Activated CD8-positive, alpha-beta memory T cell treated with anti-CD3 and anti-CD28 coated beads for 1 hour (primary cell): ENCODE data around the gene NCKAP5.

Experiments used
- DNase-seq, 2 donors: peaks; one replicate each; pipeline ENCODE4 v3.0.0-alpha.2; 2020; ENCODE audit warnings: low read depth in 1 of 2; ENCODE audit errors: extremely low read depth in 1 of 2

NCKAP5 gene

DNA sequence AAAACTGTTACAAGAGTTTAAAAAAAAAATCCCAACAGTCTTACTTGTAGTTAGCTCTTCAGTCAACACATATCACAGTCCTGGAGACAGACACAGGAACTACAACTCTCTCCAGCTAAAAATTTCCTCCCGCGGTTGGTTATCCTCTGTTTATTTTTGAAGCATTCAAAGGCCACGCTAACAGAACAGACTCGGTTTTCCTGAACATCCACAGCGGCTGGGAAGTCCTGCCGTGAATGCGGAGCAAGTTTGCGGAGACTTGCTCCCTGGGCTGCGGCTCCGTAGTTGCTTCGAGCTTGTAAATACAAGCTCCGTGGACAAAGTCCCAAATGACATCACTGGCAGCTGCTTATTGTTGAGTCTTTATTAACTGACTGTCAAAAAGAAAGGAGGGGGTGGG is at the start of gene NCKAP5:
Gene NCKAP5, minus strand, starts transcription at position 292 of the 400 bp plus-strand sequence. CDS start 50,937 bp downstream, outside the sequence.
- no peak for DNase-seq

DNA sequence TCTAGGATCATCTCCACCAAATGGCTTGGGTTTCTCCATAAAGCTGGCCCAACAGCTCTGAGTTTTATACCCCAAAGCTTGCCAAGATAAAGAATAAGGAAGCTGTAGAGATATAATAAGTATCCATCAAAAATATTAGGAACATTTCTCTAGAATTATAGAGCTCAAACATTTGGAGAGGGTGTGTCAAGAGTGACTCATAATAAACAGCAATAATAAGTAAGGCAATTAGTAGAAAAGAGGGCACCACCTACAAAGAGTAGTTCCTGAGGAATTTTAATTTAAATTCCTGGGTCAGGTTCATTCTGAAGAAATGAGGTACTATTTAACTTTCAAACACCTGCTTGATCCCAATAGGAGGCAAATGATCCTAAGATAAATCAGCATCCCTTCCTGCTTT is 41.4 kb upstream of the NCKAP5 start:
- DNase-seq: no peak

DNA sequence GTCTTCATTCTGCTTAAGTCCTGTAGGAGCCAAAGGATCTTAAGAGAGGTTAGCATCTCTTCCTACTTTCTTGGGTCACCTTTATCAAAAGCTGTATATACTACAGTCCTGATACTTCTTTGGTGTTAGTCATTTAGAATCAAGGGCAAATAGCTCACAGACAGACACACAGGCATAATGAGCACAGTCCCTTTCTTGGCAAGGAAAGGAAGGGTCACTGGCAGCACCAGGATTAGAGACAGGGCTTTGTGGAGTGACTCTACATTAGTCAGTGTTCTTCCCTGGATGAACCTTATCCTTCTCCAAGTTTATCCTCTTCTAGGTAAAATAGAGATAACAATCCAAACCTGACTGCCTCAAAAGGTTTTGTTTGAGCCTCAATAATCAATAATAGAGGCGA is 40.0 kb upstream of the NCKAP5 start:
- DNase-seq: no peak

DNA sequence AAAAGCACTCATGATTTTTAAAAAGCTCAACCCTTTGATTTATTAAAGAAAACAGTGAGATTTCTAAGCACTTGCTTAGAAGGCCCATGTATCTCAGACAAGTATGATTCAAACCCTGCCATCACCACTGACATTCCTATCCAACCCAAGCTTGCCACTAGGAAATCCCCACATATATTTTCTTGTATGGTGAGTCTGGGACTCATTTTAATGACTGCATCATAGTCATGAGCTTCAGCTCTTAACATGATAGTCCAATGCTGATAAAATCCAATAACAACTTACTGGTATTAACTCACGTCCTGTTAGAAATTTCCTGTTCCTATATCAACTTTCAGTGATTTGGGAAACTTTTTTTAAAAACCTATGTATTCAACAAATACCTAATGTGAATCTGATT is 39.4 kb upstream of the NCKAP5 start:
- no peak for DNase-seq

DNA sequence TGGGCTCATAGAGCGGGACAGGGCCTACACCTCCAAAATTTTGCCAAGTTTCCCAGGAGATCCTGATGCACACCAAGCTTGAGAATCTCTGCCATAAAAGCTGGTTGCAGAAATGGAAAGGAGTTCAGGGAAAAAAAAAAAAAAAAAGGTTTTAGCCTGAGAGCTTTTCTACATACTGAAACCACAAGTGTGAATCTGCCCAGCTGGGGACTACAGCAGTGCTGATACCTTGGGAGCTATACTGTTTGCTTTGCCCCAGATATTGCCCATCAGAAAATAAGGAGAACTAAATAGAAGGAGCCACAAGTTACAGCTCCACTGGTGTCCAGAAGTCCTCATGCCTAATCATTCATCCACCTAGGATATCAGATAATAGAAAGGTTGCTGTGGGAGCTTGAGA is 38.4 kb upstream of the NCKAP5 start:
- no peak for DNase-seq

DNA sequence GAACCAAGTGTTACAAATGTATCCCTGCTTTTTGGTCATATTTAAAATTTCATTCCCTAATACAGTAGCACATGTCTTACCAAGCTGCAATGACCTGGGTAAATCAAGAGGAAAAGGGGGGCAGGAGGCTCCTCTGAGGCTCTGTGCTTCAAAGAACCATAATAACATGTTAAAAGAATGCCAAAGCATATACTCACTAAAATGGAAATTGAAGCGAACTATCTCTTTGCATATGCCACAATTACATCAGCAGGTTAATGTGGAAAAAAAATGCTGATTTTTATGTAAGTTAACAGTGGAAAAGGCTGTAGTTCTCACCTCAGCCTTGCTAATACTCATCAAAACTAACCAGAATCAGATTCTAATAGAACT is 37.5 kb upstream of the NCKAP5 start:
- no peak for DNase-seq

DNA sequence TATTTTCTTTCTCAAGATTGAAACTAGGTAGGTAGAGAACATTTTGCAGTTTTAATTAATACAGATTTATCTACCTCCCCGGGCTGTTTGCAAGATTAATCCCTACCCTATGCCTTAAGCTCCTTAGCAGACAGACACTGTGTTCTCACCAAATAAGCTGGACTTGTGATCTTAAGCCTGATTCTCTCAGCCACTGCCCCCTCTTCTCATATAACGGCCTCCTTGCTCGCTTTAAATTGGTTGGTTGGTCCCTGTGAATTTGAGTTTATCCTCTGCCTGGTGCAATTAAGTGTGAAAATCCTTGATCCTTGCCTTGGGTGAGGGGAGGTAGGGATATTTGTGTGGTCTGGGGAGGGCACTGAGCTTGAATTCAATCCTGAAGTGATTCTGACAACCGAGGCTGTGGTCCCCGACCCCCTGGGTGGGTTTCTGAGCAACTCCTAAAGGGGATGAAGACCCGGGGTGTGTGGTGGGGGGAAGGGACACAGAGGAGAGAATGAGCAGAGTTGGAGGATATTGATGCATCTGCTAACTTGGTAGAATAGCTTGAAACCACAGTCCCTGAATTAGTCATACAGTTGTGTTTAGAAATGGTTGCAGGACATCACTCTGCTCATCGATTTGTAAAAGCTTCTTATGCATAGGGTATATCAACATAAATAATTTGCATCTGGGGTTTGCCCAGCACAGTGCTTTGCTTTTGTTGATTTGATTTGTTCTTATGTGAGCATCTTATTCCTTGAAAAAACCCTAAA is 36.9 kb upstream of the NCKAP5 start:
- DNase-seq: no peak

DNA sequence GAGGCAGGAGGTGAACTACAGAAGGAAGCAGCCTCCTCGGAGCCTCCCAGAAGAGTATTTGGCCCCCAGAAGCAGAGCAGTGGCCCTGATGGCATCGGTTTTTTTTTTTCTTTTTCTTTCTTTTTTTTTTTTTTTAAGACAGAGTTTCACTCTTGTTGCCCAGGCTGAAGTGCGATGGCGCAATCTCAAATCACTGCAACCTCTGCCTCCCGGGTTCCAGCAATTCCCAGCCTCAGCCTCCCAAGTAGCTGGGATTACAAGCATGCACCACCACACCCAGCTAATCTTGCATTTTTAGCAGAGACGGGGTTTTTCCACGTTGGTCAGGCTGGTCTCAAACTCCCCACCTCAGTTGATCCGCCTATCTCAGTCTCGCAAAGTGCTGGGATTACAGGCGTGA is 34.8 kb upstream of the NCKAP5 start:
- DNase-seq: no peak

DNA sequence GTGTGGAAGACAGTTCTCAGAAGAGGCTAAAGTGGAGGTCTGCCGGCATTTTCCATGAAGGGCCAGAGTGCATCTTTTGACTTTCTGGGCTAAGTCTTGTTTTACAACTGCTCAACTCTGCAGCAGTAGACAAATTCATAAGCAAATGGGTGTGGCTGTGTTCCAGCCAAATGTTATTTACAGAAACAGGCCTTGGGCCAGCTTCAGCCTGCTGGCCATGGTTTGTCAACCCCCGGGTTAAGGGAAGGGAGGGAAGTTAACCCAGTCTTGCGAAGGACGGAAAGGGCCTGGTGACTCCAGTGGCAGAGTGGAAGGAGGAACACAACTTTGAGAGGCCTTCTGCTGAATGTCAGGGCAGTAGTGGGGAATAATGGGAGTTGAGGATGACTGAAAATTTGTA is 34.3 kb upstream of the NCKAP5 start:
- DNase-seq: no peak

DNA sequence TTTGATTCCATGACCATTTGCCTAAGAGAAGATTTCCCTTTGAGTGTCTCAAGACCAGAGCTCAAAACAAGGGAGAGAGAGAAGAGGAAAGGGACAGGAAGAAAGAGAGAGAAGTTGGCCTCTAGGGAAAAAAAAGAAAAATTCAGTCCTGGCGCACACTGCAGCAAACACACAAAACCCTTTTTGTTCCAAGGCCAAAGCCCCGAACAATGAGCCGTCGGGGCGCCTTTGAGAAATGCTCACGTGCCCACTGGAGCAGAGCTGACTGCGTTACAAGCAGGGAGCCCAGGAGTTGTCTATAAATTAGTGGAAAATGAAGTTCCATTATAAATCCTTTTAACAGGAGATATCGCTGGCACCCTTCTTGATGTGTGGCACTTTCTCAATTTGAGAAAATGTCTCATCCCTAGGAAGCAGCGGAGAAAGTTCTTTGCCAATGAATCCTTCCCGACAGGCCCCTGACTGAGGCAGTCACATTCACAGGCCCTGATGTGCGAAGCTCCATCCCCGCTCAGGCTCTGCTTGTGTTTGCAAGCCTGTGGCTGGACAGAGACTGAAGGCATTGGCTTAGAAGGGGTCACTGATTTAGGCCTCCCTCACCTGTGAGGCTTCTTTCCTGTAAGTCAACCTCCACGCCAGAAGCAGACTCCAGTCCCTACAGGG is 32.1 kb upstream of the NCKAP5 start:
- DNase-seq: no peak

DNA sequence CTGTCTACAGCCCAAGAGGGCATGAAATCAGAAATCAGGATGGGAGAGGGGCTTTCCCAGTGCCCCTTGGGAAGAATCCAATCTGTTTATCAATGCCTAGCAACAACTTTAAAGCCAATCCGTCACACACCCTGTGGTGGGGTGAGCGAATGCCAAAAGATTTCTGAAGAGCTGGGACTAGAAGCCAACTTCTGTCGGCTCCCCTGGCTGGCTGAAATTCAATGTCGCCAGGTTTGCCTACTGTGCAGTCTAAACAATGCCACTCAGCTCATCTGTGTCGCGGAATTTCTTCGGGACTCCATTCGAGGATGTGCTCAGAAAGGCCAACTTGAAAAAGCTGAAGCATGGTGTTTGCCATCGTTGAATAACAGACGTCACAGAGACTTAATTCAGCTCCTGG is 31.5 kb upstream of the NCKAP5 start:
- DNase-seq: no peak

DNA sequence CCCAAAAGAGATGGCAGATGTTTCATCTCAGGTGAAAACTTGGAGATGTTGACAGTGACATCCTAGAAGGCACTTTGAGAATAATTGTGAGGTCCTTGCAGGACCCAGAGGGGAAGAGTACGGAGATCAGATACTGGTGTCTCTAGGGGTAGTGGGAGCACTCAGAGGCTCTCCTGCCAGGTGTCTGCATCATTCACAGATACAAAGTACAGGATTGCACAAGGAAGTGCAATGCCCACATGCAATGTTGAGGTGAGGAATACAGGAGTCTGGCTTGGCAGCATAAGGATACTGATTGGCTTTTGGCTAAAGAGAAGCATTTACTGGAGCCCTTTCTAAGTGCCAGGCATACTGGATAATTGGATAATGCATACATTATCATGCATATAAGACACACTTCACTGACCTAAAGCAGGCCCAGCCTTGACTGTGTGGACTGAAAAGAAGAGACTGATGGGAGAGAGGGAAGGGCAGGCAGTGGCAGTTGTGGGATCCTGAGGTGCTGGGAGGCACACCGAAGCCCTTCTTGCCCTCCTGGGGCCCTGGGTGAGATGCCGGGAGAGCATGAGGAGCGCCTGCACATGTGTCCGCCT is 31.0 kb upstream of the NCKAP5 start:
- DNase-seq: no peak

DNA sequence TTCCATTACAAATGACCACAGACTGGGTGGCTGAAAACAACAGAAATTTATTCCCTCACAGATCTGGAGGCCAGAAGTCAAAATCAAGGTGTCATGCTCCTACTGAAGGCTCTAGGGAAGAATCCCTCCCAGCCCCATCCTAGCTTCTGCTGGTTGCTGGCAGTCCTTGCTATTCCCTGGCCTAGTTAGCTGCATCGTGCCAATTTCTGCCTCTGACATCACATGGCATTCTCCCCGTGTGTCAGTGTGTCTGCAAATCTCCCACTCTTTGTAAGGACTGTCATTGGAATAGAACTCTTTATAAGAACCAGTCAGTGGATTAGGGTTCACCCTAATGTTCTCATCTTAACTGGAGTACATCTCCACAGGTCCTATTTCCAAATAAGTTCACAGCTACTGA is 30.5 kb upstream of the NCKAP5 start:
- DNase-seq: no peak

DNA sequence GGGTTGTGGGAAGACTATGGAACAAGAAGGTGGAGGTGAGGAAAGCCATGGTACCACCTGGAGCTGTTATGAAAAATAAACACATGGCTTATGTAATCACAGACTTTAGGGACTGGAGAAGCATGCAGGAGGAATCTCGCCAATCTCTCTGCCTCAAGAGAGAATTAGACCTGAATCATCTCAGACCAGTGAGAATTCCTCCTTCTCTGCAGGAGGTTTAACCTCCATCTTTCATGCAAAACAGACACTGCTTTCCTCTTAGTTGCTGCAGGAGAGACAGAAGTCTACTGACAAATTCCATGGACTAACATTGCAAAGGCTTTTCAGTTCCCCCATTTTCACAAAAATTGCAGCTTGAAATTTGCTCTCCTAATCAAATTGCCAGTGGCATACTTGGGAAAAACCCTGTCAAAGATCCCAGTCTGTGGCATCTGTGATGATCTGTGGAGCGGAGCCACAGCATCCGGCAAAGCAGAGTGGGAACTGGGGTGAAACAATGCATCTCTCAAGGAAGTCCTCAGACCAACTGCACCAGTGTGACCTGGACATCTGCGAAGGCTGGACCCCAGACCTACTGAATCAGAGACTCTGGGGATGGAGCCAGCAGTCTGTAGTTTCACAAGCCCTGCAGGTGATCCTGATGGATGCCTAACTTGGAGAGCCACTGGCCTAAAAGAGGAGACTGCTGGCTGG is 28.6 kb upstream of the NCKAP5 start:
- DNase-seq: no peak

DNA sequence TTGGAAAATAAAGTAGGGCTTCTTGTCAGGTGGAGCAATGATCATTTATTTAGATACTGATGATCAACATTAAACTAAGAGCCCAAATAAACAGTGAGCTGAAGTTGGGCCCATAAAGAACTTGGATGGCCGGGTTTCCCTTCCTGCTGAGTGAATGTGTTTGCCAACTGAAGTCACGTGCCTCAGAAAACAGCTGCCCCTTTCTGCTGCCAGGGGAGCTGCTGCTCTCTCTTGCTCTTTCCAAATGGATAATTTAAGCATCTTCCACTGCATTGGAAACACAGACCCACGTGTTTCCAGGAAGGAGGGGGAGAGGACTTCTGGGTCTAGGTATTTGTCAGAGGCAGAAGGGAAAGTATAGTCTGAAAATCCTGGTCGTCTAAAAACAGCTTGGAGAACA is 22.9 kb upstream of the NCKAP5 start:
- no peak for DNase-seq

DNA sequence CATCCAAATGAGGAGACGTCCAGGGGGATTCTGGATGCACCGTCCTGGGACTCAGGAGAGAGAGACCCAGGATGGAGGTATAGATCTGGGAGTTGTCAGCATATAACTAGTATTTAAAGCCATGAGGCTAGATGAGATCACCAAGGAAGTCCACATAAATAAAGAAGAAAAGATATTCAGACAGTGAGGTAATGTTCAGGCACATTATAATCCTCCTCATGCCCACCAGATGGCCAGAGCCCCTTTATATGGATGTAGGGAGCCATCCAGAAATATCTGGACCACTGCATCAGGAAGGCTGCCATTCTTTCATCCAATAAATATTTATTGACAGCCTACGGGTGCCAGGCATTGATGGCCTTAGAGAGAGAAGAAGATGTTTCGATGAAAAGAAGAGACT is 21.2 kb upstream of the NCKAP5 start:
- DNase-seq: no peak

DNA sequence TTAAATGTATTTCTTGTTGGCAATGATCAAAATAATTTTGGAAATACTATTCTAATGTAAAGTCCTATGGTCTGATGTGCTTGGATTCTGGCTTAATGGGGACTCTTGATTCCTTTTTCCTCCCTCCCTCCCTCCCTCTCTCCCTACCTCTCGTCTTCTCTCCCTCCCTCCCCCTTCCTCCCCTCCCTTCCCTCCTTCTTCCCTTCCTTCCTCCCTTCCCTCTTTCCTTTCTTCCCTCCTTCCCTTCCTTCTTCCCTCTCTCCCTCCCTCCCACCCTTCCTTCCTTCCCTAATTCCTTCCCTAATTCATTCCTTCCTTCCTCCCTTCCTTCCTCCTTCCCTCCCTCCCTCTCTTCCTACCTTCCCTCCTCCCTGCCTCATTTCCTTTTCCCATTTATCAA is 19.9 kb upstream of the NCKAP5 start:
- DNase-seq: no peak

DNA sequence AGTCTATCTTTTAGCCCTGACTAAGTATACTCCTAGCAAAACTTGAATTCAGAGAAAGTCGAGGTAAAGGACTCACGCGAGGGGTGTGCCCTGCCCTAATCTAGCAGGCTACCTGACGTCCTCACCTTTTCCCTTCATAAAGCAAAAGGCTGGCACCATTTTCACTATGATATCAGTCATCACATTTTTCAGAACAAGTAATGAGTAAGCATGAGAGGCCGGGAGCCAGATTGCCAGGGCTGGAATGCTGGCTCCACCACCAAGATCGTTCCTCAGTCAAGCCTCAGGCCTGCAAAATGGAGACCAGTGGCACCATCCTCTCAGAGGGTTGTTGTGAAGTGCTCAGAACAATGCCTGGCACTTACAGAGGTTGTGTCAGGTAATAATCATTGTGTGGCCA is 18.7 kb upstream of the NCKAP5 start:
- no peak for DNase-seq

DNA sequence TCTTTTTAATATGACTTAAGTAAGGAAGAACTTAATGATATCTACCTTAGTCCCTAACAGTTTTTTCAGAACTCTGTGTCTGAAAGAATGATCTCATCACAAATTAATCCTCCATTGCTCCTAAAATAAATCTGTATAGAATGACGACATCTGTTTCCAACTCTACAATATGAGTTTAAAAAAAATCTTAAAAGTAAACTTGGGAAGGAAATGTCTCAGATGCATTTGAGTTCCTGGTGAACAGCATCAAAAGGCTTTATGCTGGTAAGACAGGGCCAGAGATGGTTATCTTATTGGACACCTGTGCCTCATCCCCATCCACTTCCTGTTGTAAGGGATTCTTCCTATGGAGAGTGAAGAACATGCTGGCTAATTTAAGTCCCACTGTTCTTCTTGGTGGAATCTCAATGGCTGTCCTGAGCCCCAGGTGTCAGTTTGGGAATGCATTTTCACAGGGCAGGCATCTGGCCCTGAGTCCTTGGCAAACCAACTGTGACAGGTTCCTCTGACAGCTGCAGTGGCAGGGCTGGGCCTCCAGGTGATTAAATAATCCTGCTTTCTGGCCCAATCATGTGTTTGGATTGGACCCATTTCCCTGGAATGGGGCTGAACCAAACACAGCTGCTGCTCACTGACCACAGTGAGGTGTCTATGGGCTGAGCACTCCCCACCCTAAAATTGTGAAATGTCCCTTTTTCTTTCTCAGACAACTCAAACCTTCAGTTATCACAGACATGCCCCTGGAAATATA is 12.9 kb upstream of the NCKAP5 start:
- no peak for DNase-seq

DNA sequence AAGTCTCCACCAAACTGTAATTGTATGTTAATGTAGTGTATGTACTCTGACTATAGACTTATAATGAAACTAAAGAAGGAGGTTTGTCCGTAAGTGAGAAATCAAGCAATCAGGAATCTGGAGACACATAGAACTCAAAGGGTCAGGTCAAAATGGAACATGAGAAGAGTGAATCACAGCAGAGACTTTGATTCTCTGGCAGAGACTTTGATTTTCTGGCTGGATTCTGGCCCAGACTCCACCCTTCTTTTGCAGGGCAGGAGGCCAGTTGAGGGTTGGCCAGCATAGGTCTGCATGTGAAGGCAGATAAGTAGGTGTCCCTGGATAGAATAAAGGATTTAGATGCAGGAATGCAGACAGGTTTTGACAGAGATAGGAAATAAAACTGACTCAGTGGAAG is 11.0 kb upstream of the NCKAP5 start:
- DNase-seq: no peak

DNA sequence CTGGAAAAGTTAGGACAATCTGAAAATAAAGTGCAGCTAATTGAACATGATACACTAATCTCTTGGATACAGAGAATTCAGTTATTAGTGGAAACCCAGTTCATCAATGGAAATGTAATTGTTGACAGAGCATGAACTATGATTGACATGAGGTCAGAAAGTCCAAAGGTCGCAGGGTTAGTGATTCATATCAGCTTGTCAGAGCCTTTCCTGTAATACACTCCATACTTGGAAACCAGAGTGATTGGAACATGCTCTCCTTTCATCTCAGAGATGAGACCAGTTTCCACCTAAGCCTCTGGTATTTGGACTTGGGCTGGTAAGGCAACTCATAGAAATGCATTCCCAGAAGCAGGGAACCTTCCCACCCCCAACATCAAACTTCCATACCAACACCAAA is 8.5 kb upstream of the NCKAP5 start:
- DNase-seq: no peak
